22Rv1 (cell line): ENCODE measurements around the gene RASSF1.

Experiments
- H3K27ac ChIP-seq: fragments of 450-650 bp; 2 replicates; pipeline ENCODE4 v1.5.1; 2017
- CTCF ChIP-seq: fragments of 450-650 bp; IDR thresholded peaks from 2 replicates; pipeline ENCODE4 v1.5.1; 2017; ENCODE audit warnings: mild to moderate bottlenecking
- ZFX ChIP-seq: fragments of 450-650 bp; IDR thresholded peaks from 2 replicates; pipeline ENCODE4 v1.6.1; 2017; ENCODE audit warnings: antibody characterized with exemption, borderline replicate concordance

RASSF1 gene

GRCh38 chr3:50336452-50337174, 4.0 kb downstream of the RASSF1 start:
- TF ChIP-seq ZFX (no peak), CTCF (no peak)
- peak overlapping the region; percentile 90 for H3K27ac ChIP-seq

GRCh38 chr3:50334339-50335075, 6.1 kb downstream of the RASSF1 start:
- H3K27ac ChIP-seq = peak overlapping the region; percentile 90

GRCh38 chr3:50333744-50334328, 6.8 kb downstream of the RASSF1 start:
- TF ChIP-seq ZFX (no peak), CTCF (no peak)
- no peak overlapping the region for H3K27ac ChIP-seq

More at GRCh38 chr3:50334339-50335075, 6.1 kb downstream of the RASSF1 start:
- TF ChIP-seq CTCF (no peak), ZFX (no peak)

GRCh38 chr3:50331364-50331907, 9.2 kb downstream of the RASSF1 start:
- TF ChIP-seq CTCF (no peak), ZFX (no peak)
- H3K27ac ChIP-seq = no peak overlapping the region

- TF ChIP-seq CTCF (no peak), ZFX (no peak)
- H3K27ac ChIP-seq = no peak overlapping the region
Observed at GRCh38 chr3:50330330-50330729, 10.3 kb downstream of the RASSF1 start.

GRCh38 chr3:50327943-50328691, 12.5 kb downstream of the RASSF1 start, which contains the start of gene TUSC2:
Gene TUSC2, minus strand, starts transcription at chr3:50328223. Its CDS starts 124 bp downstream, at chr3:50328099.
- H3K27ac ChIP-seq = peak within 1 kb of the TSS; percentile 77
- TF ChIP-seq CTCF = no peak
- no peak for TF ChIP-seq ZFX
